Measurements from ENCODE around the gene CLIP2.
"Not testable (repeated sequence)": the region's sequence is repeated elsewhere in the genome, so short reads cannot be mapped to it uniquely, and the experiment has no call there.

The CLIP2 gene

GRCh38 chr7:74300926-74301325, 11.7 kb downstream of the CLIP2 start:
- no peak for DNase-seq

GRCh38 chr7:74302745-74303221, 13.6 kb downstream of the CLIP2 start:
- no peak for DNase-seq

GRCh38 chr7:74304550-74304949, 15.3 kb downstream of the CLIP2 start:
- DNase-seq, result no peak

GRCh38 chr7:74306004-74306729, 17.0 kb downstream of the CLIP2 start:
- no peak for DNase-seq

GRCh38 chr7:74306730-74307469, 17.7 kb downstream of the CLIP2 start:
- DNase-seq, result peak; percentile 86

GRCh38 chr7:74307738-74308505, 18.7 kb downstream of the CLIP2 start:
- DNase-seq, result no peak

GRCh38 chr7:74309181-74309580, 20.0 kb downstream of the CLIP2 start:
- DNase-seq, result no peak

- DNase-seq, result peak; percentile 53
These were observed 22.1 kb downstream of the CLIP2 start for GRCh38 chr7:74311305-74311744.

GRCh38 chr7:74312418-74313028, 23.3 kb downstream of the CLIP2 start:
- no peak for DNase-seq

- DNase-seq, result not testable (repeated sequence)
These were observed 26.7 kb downstream of the CLIP2 start for GRCh38 chr7:74315891-74316290.

- DNase-seq, result no peak
These were observed 28.1 kb downstream of the CLIP2 start for GRCh38 chr7:74317146-74317782.

- no peak for DNase-seq
These were observed 28.8 kb downstream of the CLIP2 start for GRCh38 chr7:74318043-74318442.

- DNase-seq, result no peak
These were observed 31.5 kb downstream of the CLIP2 start for GRCh38 chr7:74320645-74321221.

GRCh38 chr7:74322892-74323291, 33.7 kb downstream of the CLIP2 start:
- DNase-seq, result not testable (repeated sequence)

GRCh38 chr7:74324531-74325209, 35.5 kb downstream of the CLIP2 start:
- DNase-seq, result no peak

- no peak for DNase-seq
These were observed 36.0 kb downstream of the CLIP2 start for GRCh38 chr7:74325210-74325565.

GRCh38 chr7:74329225-74329624, 40.0 kb downstream of the CLIP2 start:
- no peak for DNase-seq

- DNase-seq, result no peak
These were observed 43.4 kb downstream of the CLIP2 start for GRCh38 chr7:74332373-74333176.

- peak; percentile 75 for DNase-seq
These were observed 44.8 kb downstream of the CLIP2 start for GRCh38 chr7:74334030-74334429.

- no peak for DNase-seq
These were observed 48.7 kb downstream of the CLIP2 start for GRCh38 chr7:74337926-74338325.

Measured in EL (cell line).